GM11168 (cell line): ENCODE data around the gene PKNOX2.

ENCODE experiments used
- in situ Hi-C: fragments of 300-500 bp; cut with MboI; formaldehyde crosslinking; loops from one replicate; pipeline ENCODE4 v1.12.0; 2022; ENCODE audit warnings: low sequenced_read_pairs; ENCODE audit not compliant: unreplicated experiment

The PKNOX2 gene

GRCh38 chr11:125274309-125274708 lies 109.8 kb downstream of the PKNOX2 start:
- in situ Hi-C loops = no loop called here

- in situ Hi-C loops = no loop called here
Observed at GRCh38 chr11:125274774-125275173, 110.2 kb downstream of the PKNOX2 start.

- in situ Hi-C loops = no loop called here
Observed at GRCh38 chr11:125275905-125276618, 111.5 kb downstream of the PKNOX2 start.

GRCh38 chr11:125276619-125276976 lies 112.0 kb downstream of the PKNOX2 start:
- in situ Hi-C loops = no loop called here

- in situ Hi-C loops = no loop called here
Observed at GRCh38 chr11:125279676-125280418, 115.3 kb downstream of the PKNOX2 start.

GRCh38 chr11:125280646-125281045 lies 116.1 kb downstream of the PKNOX2 start:
- in situ Hi-C loops = no loop called here

GRCh38 chr11:125281831-125282595 lies 117.5 kb downstream of the PKNOX2 start:
- in situ Hi-C loops = no loop called here

- in situ Hi-C loops = no loop called here
Observed at GRCh38 chr11:125282596-125282914, 118.0 kb downstream of the PKNOX2 start.

GRCh38 chr11:125284245-125284850 lies 119.8 kb downstream of the PKNOX2 start:
- in situ Hi-C loops = no loop called here

- in situ Hi-C loops = no loop called here
Observed at GRCh38 chr11:125285844-125286243, 121.3 kb downstream of the PKNOX2 start.

- in situ Hi-C loops = no loop called here
Observed at GRCh38 chr11:125286486-125286885, 121.9 kb downstream of the PKNOX2 start.

- in situ Hi-C loops = no loop called here
Observed at GRCh38 chr11:125287491-125288210, 123.1 kb downstream of the PKNOX2 start.

GRCh38 chr11:125289419-125290098 lies 125.0 kb downstream of the PKNOX2 start:
- in situ Hi-C loops = no loop called here

- in situ Hi-C loops = no loop called here
Observed at GRCh38 chr11:125290263-125290662, 125.7 kb downstream of the PKNOX2 start.

- in situ Hi-C loops = no loop called here
Observed at GRCh38 chr11:125292100-125292499, 127.5 kb downstream of the PKNOX2 start.

GRCh38 chr11:125293596-125293995 lies 129.0 kb downstream of the PKNOX2 start:
- in situ Hi-C loops = no loop called here

- in situ Hi-C loops = no loop called here
Observed at GRCh38 chr11:125295931-125296330, 131.4 kb downstream of the PKNOX2 start.

GRCh38 chr11:125297346-125297915 lies 132.9 kb downstream of the PKNOX2 start:
- in situ Hi-C loops = no loop called here

- in situ Hi-C loops = no loop called here
Observed at GRCh38 chr11:125299061-125299615, 134.6 kb downstream of the PKNOX2 start.
